GM19239 (cell line): Measurements from ENCODE around the gene HIVEP3.

Source experiments
- DNase-seq: peaks from one replicate; pipeline ENCODE4 v3.0.0; 2011; ENCODE audit warnings: low spot score; ENCODE audit not compliant: insufficient read length
- FAIRE-seq: peaks from 2 replicates; lab custom pipeline; 2011; peaks lifted over from hg19 to GRCh38; lab: Jason Lieb, UNC

The HIVEP3 gene

GRCh38 chr1:41823471-41823870 lies 95.3 kb downstream of the HIVEP3 start:
- FAIRE-seq = no peak
- DNase-seq = no peak

DNA sequence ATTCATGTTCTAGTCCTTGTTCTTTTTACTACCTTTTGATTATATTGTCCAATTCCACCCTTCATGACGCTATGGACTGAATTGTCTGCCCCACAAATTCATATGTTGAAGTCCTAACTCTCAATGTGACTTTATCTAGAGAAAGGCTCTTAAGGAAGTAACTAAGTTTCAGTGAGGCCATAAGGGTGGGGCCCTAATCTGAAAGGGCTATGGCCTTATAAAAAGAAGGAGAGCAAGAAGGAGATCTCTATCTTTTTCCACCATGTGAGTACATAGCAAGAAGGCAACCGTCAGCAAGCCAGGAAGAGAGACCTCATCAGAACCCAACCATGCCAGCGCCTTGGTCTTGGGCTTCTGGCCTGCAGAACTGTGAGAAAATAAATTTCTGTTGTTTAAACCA lies 95.9 kb downstream of the HIVEP3 start:
- DNase-seq (no peak), FAIRE-seq (no peak)

DNA sequence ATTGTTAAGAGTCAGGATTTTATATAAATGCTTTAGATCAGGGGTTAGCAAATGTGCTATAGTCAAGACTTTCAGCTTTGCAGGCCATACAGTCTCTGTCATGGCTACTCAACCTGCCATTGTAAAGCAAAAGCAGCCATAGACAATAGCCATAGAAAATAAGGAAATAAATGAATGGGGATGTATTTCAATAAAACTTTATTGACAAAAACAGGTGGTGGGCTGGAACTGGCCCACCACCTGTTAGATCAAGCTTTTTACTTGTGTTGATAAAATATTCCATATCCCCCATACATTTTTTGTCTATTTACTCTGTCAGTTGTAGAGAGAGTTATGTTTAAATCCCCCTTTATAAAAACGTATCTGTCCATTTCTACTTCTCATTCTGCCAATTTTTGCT lies 98.9 kb downstream of the HIVEP3 start:
- DNase-seq (no peak), FAIRE-seq (no peak)

GRCh38 chr1:41819069-41819468 lies 99.7 kb downstream of the HIVEP3 start:
- FAIRE-seq (peak; percentile 63), DNase-seq (no peak)

GRCh38 chr1:41816061-41816460 lies 102.7 kb downstream of the HIVEP3 start:
- FAIRE-seq (no peak), DNase-seq (no peak)

GRCh38 chr1:41813755-41814745 lies 104.7 kb downstream of the HIVEP3 start:
- DNase-seq = no peak
- FAIRE-seq = no peak

GRCh38 chr1:41813226-41813625 lies 105.5 kb downstream of the HIVEP3 start:
- no peak for FAIRE-seq

GRCh38 chr1:41812453-41812852 lies 106.3 kb downstream of the HIVEP3 start:
- no peak for FAIRE-seq
- DNase-seq = no peak

More at GRCh38 chr1:41813226-41813625, 105.5 kb downstream of the HIVEP3 start:
- no peak for DNase-seq

GRCh38 chr1:41812051-41812450 lies 106.7 kb downstream of the HIVEP3 start:
- DNase-seq (peak; percentile 47), FAIRE-seq (peak; percentile 86)

GRCh38 chr1:41811051-41811795 lies 107.5 kb downstream of the HIVEP3 start:
- FAIRE-seq = no peak

GRCh38 chr1:41810446-41810845 lies 108.3 kb downstream of the HIVEP3 start:
- DNase-seq (peak; percentile 37), FAIRE-seq (peak; percentile 76)

More at GRCh38 chr1:41811051-41811795, 107.5 kb downstream of the HIVEP3 start:
- DNase-seq = no peak

GRCh38 chr1:41809692-41810091 lies 109.0 kb downstream of the HIVEP3 start:
- FAIRE-seq (no peak), DNase-seq (no peak)

- DNase-seq (no peak), FAIRE-seq (no peak)
These were observed 111.3 kb downstream of the HIVEP3 start for GRCh38 chr1:41807390-41807789.

DNA sequence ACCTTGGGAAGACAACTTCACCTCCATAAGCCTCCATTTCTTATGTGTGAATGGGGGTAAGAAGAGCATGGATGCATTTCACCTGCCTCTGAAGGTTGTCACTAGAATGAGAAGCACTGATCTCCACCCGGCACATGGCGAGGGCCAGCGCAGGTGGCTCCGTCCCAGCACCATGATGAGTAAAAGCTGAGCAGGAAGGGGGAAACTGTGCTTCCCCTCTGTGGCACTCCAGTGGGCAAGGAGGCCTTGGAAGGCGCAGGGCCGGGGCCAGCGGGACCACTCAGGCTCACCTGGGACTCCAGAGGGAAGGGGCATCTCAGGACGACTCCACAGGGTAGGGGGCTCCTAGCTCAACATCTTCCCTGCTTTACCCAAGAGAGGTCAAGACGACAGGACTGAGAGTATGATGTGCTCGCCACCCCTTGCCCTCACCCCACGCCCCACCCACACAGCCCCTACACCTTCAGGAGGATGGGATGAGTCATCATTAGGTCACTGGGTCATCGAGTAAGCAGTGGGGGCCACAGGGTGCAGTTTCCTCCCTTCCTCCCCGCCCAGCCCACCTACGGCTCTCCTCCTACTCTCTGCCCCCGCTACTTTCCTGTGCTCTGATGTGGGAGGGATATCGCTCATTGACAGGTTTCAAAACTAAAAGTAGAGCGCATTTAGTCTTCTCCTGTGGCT lies 112.1 kb downstream of the HIVEP3 start:
- FAIRE-seq (peak; percentile 86), DNase-seq (no peak)

DNA sequence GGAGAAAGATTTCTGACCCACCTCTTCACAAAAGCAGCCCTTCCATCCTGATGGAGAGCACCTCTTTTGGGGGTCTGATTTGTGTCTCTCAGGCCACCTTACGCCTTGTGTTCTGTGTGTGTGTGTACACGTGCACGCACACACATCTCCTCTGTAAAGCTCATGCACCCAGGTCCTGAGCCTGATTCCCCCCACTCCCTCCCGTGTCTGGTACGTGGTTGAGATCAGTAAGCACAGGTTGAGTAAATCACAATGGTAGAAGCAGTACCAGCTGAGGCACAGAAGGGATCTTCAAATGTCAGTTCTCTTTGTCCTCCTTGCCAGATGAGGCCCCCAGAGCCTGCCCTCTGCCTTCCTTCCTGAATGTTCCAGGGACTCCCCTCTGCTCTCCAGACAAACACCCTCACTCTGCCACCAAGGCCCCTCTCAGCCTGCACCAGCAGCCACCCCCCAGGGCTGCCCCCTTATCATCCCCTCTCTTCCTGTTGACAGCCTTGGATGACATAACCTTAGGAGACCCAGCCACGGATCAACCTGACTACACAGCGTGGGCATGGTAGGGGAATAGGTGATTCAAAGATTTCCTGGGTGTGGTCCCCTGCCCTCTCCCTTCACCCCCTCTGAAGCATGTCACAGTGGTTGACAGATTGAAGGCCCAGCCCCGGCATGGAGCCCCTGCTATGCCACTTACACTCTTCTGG lies 112.8 kb downstream of the HIVEP3 start:
- DNase-seq (no peak), FAIRE-seq (peak; percentile 55)

- FAIRE-seq = peak; percentile 55
- no peak for DNase-seq
These were observed 114.5 kb downstream of the HIVEP3 start for GRCh38 chr1:41804176-41804575.

DNA sequence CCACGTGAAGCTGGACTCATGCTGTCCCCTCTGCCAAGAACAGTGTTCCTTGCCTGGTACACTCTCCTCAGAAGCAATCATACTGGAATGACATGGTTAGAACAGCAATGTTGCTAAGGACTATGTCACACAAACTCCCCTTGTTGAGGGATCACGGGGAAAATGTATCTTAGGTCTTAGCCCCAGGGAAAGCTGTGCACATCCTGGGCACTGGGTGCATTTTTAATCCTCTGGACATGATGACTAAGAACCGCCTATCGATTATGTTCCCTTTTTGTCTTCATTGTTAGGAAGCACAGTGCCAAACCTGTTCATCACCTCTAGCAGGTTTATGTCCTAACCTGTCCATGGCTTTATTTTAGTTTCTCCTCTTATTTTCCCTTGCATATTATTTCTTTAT lies 115.1 kb downstream of the HIVEP3 start:
- peak; percentile 18 for FAIRE-seq

DNA sequence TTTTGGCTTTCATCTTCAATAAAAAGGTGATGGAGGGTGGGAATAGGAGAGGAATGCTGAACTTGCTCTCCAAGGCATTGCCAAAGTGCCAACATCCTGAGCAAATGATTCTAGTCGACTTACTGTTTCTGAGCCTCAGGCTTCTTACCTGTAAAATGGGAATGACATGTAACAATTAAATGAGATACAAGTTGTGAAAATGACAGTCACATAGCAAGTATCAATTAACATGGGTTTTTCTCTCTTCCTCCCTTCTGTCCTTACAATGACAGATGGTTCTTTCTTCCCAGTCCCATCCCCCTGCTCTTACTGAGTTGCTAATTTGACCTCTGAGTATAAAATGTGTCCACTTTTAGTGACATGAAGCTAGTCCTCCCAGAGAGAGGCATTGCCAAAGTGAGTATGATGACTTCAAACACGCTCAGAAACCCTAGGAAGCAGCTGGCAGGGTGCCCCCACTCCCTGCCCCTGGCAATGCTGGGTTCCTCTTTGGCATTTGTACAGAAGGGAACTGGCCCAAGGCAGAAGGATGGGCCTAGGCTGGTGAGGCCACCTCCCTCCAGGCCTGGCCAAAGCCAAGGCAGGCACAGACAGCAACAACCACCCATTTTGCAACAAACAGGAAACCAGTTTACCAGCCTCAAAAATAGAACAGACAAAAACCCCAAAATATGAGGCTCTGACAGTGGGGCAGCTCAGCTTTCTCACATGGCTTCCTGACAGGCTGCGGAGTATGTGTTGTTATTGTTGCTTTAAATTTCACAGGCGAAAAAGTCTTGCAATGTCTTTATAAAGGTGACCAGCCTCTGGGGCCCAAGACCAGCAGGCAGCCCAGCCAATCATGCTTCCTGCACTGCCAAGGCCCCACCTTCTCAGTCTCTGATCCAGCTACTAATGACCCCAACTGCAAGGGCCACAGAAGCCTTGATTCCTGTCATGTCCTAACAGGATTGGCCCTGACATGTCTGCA lies 115.9 kb downstream of the HIVEP3 start:
- FAIRE-seq (peak; percentile 97), DNase-seq (no peak)

More for the DNA sequence above, 115.1 kb downstream of the HIVEP3 start:
- no peak for DNase-seq
